Thyroid gland (tissue), 4 donors: ENCODE data around the gene DNAJA3.

Experiments
- CTCF ChIP-seq, 6 experiments: fragments of 200-600 bp in 3 of 6; fragments of 450-650 bp in 3 of 6; sonication (generic) in 3 of 6; IDR thresholded peaks; one replicate each; pipeline ENCODE4 v1.5.1; 2016 to 2019; ENCODE audit warnings: antibody characterized with exemption in 6 of 6, mild to moderate bottlenecking in 2 of 6, inconsistent platforms in 1 of 6, moderate library complexity in 1 of 6
- POLR2A ChIP-seq, 2 donors: fragments of 450-650 bp; IDR thresholded peaks; one replicate each; pipeline ENCODE4 v1.6.1; 2017; ENCODE audit warnings: antibody characterized with exemption in 2 of 2, mild to moderate bottlenecking in 2 of 2, moderate library complexity in 1 of 2

DNA sequence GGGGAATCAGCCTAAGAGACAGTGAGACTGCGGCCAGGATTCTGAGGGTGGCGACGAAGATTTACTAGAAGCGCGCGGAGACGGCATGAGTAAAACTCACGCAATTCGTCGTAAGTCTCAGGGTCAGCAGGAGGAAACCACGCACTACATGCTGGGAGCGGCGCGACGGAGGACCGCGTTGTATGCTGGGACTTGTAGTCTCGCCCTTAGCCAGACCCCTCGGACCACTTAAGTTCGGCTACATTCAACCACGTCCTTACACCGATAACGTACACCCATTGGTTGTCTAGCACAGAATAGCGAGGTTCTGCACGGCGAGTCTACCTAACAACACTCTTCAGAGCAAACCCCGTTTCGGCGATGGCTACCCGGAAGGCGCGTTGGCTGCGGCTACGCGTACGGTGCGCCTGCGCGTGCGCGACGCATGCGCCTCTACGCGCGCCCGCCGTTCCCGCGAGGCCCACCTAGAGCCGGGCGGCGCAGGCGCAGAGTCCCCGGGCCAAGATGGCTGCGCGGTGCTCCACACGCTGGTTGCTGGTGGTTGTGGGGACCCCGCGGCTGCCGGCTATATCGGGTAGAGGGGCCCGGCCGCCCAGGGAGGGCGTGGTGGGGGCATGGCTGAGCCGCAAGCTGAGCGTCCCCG is at the start of gene DNAJA3:
- TF ChIP-seq CTCF (IDR thresholded peaks at IDR 0.05) (no peak), POLR2A (IDR thresholded peaks at IDR 0.05) (peak in 1 of 2 donors; percentile 75)
